T-cell (primary cell): ENCODE data around the gene DAPL1. TPM values are rescaled to one million over a fixed set of nuclear protein-coding genes. Genes with fewer than 3 reads are reported as not detected.
"Not testable (repeated sequence)": the region's sequence is repeated elsewhere in the genome, so short reads cannot be mapped to it uniquely, and the experiment has no call there.

ENCODE experiments used
- ATAC-seq, 4 experiments: fragments of 200-7000 bp in 3 of 4; fragments of 150-1000 bp in 1 of 4; cut with Tn5 transposase; replicated peaks in 1 of 4; 1 replicate in 3 of 4; 2 replicates in 1 of 4; pipeline ENCODE4 v1.10.0; 2021; ENCODE audit warnings: moderate library complexity in 3 of 4, mild to moderate bottlenecking in 2 of 4, moderate number of reproducible peaks in 1 of 4
- CTCF ChIA-PET, 2 donors: fragments of 300-600 bp; sonication (Branson Sonifier 250); formaldehyde crosslinking; loops; one replicate each; lab custom pipeline; 2022; ENCODE audit warnings: antibody characterized with exemption in 2 of 2; lab: Charles Lee
- POLR2A ChIA-PET, 2 donors: fragments of 300-600 bp; sonication (Branson Sonifier 250); formaldehyde crosslinking; loops; one replicate each; lab custom pipeline; 2022; ENCODE audit warnings: antibody characterized with exemption in 2 of 2; lab: Charles Lee
- DNase-seq, 35 experiments: peaks; one replicate each; pipeline versions ENCODE4 v3.0.0 to v3.0.0-alpha.2; 2013 to 2023
- H3K27ac ChIP-seq: one replicate; pipeline ENCODE4 v1.5.1; 2013; ENCODE audit warnings: low read length
- H3K27me3 ChIP-seq, 2 experiments: replicated peaks in 1 of 2; 1 replicate in 1 of 2; 2 replicates in 1 of 2; pipeline versions ENCODE4 v1.6.1 to v1.7.0; 2013; ENCODE audit warnings: low read length in 1 of 2, mixed read lengths in 1 of 2; ENCODE audit not compliant: control insufficient read depth in 2 of 2, insufficient read depth in 2 of 2; ENCODE audit errors: extremely low read depth in 1 of 2
- H3K36me3 ChIP-seq, 2 donors: 1 replicate in 1 of 2; 2 replicates in 1 of 2; pipeline versions ENCODE4 v1.6.1 to v1.7.0; 2013; ENCODE audit warnings: low read length in 1 of 2; ENCODE audit not compliant: control insufficient read depth in 2 of 2, insufficient read depth in 1 of 2; ENCODE audit errors: extremely low read depth in 1 of 2
- H3K4me1 ChIP-seq, 2 experiments: 1 replicate in 1 of 2; 2 replicates in 1 of 2; pipeline versions ENCODE4 v1.6.1 to v1.7.0; 2013; ENCODE audit warnings: low read length in 2 of 2, mixed read lengths in 1 of 2; ENCODE audit not compliant: insufficient read depth in 2 of 2, control insufficient read depth in 1 of 2; ENCODE audit errors: extremely low read depth in 1 of 2
- H3K4me3 ChIP-seq, 2 donors: 1 replicate in 1 of 2; 2 replicates in 1 of 2; pipeline versions ENCODE4 v1.5.1 to v1.7.0; 2013; ENCODE audit warnings: mild to moderate bottlenecking in 2 of 2, low read length in 1 of 2, moderate library complexity in 1 of 2; ENCODE audit not compliant: control insufficient read depth in 1 of 2; ENCODE audit errors: extremely low read depth in 1 of 2
- H3K9me3 ChIP-seq: 2 replicates; pipeline ENCODE4 v1.7.0; 2013
- H3K27ac Mint-ChIP-seq, 2 donors: one replicate each; pipeline ENCODE4 v1.8.0; 2020 to 2021; ENCODE audit warnings: mild to moderate bottlenecking in 2 of 2, mixed read lengths in 2 of 2
- H3K27me3 Mint-ChIP-seq, 2 donors: one replicate each; pipeline ENCODE4 v1.8.0; 2021 to 2022; ENCODE audit warnings: mixed read lengths in 2 of 2
- H3K36me3 Mint-ChIP-seq: one replicate; pipeline ENCODE4 v1.8.0; 2021; ENCODE audit warnings: mixed read lengths
- H3K4me1 Mint-ChIP-seq, 3 donors: one replicate each; pipeline ENCODE4 v1.8.0; 2020 to 2022; ENCODE audit warnings: mixed read lengths in 3 of 3, mild to moderate bottlenecking in 1 of 3
- H3K4me3 Mint-ChIP-seq, 3 donors: one replicate each; pipeline ENCODE4 v1.8.0; 2020 to 2022; ENCODE audit warnings: mild to moderate bottlenecking in 3 of 3, mixed read lengths in 3 of 3, moderate library complexity in 3 of 3
- H3K9me3 Mint-ChIP-seq, 3 donors: one replicate each; pipeline ENCODE4 v1.8.0; 2020 to 2022; ENCODE audit warnings: mixed read lengths in 3 of 3
- WGBS: methylation state at CpG from one replicate; pipeline ENCODE4 v1.1.5; 2013; ENCODE audit warnings: missing lambda C conversion rate; ENCODE audit not compliant: insufficient coverage; 5-methylcytosine and 5-hydroxymethylcytosine counted together
- total RNA-seq, 35 experiments: library from RNA in 6 of 35; stranded (reverse) in 6 of 35; fragments of 120-200 nt in 1 of 35; gene quantifications; one replicate each; pipeline versions ENCODE4 v1.2.1 to v1.2.4 and lab custom pipeline; 2013 to 2026

The DAPL1 gene
- total RNA-seq, 5 donors from 2014 or later (not counting 1 experiment from before 2014, with no cell fraction given) = not detected

GRCh38 chr2:158865469-158865868 is 70.4 kb downstream of the DAPL1 start:
- H3K4me1 ChIP-seq, ATAC-seq, H3K27ac ChIP-seq, H3K4me1 Mint-ChIP-seq, CTCF ChIA-PET, H3K9me3 Mint-ChIP-seq, POLR2A ChIA-PET, H3K36me3 ChIP-seq, H3K27me3 Mint-ChIP-seq, H3K27me3 ChIP-seq, H3K36me3 Mint-ChIP-seq, DNase-seq, H3K4me3 ChIP-seq, H3K4me3 Mint-ChIP-seq, H3K9me3 ChIP-seq, H3K27ac Mint-ChIP-seq: not testable (repeated sequence)
- 60% methylated on average over 1 of the region's 10 CpGs for WGBS

Other genes starting within 250 kb of the DAPL1 start
- gene TANC1, start 173.3 kb downstream of the DAPL1 start, total RNA-seq = under 1 TPM; 0.26 to 0.61 (median 0.50) TPM